Activated CD4-positive, alpha-beta T cell treated with anti-CD3 and anti-CD28 coated beads, Interleukin-10, Interleukin-2, amounts not matched to agents 100 ng/mL and 50 ng/mL, durations not matched to agents 16 hours and 8 hours (primary cell): Measurements from ENCODE around the gene LHFPL3.
"Not testable (repeated sequence)": the region's sequence is repeated elsewhere in the genome, so short reads cannot be mapped to it uniquely, and the experiment has no call there.

ENCODE experiments used
- DNase-seq: peaks from one replicate; pipeline ENCODE4 v3.0.0-alpha.2; 2020

LHFPL3 gene

GRCh38 chr7:104497379-104497967, 169.1 kb downstream of the LHFPL3 start:
- no peak for DNase-seq

GRCh38 chr7:104499975-104500374, 171.6 kb downstream of the LHFPL3 start:
- no peak for DNase-seq

GRCh38 chr7:104509874-104510273, 181.5 kb downstream of the LHFPL3 start:
- no peak for DNase-seq

DNA sequence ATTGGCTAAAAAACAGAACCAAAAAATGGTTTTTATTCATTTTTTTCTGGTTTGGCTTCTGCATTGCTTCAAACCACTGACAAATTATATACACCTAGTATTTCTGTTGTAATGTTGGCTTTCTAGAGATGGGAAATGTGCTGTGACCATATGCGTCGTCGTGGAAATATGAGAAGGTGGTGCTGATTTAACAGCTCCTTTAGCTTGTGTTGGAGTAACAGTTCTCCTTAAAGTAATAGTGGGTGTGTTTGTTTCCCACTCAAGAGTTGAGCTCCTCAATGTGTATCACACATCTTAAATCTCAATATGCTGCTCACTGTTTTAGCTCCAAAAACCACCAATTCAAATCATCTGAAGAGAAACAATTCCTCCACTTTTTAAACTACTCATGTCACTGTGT, 196.4 kb downstream of the LHFPL3 start:
- DNase-seq: no peak

- no peak for DNase-seq
Measured at GRCh38 chr7:104528142-104528541, 199.7 kb downstream of the LHFPL3 start.

- DNase-seq: no peak
Measured at GRCh38 chr7:104529567-104529966, 201.2 kb downstream of the LHFPL3 start.

- DNase-seq: no peak
Measured at GRCh38 chr7:104530251-104530650, 201.8 kb downstream of the LHFPL3 start.

DNA sequence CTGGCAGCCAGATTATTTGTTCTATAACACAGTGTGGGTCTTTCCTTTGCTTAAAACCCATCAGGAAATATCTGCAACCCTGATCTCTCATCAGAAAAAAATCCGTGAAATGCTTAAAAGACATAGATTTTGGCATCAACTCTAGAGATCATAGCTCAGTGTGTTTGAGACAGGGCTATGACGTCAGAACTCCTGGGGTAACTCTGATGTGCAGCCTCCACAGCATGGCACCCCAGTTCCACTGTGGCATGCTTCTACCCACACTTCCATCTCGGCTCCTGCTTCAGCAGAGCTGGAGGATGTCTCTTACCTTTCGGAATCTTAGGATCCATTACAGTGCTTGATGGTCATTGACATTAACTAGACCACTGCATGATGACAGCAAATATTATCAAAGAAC, 205.7 kb downstream of the LHFPL3 start:
- no peak for DNase-seq

DNA sequence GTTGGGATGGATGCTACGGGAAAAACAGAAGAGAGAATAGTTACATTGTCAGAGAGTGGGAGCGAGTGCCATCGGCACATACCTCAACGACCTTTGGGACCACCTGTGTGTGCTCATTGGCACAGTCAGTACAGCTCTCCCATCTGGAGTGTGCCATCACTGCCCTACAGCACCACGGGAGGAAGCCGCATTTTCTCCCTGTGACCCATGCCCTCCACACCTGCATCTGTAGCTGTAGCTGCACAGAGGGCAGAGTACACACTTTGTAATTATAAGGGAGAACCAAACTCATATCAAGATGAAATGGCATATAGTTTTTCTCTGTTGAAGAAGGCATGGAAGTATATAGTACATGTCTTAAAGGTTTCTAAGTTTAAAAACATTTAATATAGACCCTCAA, 207.4 kb downstream of the LHFPL3 start:
- no peak for DNase-seq

- DNase-seq: no peak
Measured at GRCh38 chr7:104536956-104537355, 208.6 kb downstream of the LHFPL3 start.

GRCh38 chr7:104538152-104538551, 209.7 kb downstream of the LHFPL3 start:
- DNase-seq: no peak

- DNase-seq: no peak
Measured at GRCh38 chr7:104541897-104542296, 213.5 kb downstream of the LHFPL3 start.

GRCh38 chr7:104548861-104549260, 220.5 kb downstream of the LHFPL3 start:
- no peak for DNase-seq

GRCh38 chr7:104550362-104550761, 222.0 kb downstream of the LHFPL3 start:
- no peak for DNase-seq

- no peak for DNase-seq
Measured at GRCh38 chr7:104551226-104551625, 222.8 kb downstream of the LHFPL3 start.

GRCh38 chr7:104552102-104552501, 223.7 kb downstream of the LHFPL3 start:
- DNase-seq: peak; percentile 9

GRCh38 chr7:104553074-104553473, 224.7 kb downstream of the LHFPL3 start:
- DNase-seq: no peak

DNA sequence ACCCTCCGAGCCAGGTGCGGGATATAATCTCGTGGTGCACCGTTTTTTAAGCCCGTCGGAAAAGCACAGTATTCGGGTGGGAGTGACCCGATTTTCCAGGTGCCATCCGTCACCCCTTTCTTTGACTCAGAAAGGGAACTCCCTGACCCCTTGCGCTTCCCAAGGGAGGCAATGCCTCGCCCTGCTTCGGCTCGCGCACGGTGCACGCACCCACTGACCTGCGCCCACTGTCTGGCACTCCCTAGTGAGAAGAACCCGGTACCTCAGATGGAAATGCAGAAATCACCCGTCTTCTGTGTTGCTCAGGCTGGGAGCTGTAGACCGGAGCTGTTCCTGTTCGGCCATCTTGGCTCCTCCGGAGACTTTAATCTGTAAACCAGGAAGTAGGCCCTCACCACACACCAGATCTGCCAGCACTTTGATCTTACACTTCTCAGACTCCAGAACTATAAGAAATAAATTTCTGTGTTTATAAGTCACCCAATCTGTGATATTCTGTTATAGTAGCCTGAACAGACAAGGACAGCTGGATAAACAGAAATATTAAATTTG, 235.0 kb downstream of the LHFPL3 start:
- DNase-seq: not testable (repeated sequence)

- no peak for DNase-seq
Measured at GRCh38 chr7:104569751-104570150, 241.3 kb downstream of the LHFPL3 start.

DNA sequence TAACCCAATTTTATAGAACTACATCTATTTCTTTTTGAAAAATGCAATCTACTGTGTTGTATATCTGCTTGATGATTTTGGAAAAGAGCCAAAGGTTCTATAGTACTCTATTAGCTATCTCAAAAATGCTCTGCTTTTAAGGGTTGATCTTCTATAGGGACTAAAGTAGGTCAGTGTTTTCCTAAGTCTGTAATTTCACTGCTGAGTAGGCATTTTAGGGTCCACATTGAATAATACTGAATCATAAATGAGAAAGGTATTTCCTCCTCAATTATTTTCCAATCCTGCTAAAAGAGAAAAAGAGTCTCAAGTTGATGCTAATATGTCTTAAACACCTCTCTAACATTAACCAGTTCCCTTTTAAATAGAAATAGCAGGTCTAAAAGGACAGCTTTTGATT, 244.2 kb downstream of the LHFPL3 start:
- no peak for DNase-seq

DNA sequence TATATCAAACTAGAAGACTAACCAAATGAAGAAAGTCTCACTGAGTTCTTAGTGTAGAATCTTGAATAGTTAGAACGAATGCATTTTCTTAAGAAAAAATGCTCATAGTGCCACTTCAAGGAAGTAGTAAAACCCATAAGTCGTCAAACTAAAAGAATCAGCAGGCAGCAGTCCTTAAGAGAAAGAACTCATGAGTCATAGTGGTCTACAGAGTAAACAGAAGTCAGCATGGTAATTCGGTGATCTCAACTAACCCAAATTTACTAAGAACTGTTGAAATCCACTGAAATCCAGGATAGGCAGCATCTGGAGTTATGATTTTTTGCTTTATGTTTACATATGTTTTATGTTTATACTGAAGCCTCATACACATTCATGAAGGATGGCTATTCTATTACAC, 256.2 kb downstream of the LHFPL3 start:
- no peak for DNase-seq

DNA sequence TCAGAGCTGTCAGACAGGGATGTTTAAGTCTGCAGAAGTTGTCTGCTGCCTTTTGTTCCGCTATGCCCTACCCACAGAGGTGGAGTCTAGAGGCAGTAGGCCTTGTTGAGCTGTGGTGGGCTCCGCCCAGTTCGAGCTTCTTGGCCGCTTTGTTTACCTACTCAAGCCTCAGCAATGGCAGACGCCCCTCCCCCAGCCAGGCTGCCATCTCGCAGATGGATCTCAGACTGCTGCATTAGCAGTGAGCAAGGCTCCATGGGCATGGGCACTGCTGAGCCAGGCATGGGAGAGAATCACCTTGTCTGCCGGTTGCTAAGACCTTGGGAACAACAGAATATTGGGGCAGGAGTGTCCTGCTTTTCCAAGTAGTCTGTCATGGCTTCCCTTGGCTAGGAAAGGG, 267.2 kb downstream of the LHFPL3 start:
- DNase-seq: not testable (repeated sequence)

- no peak for DNase-seq
Measured at GRCh38 chr7:104603957-104604356, 275.6 kb downstream of the LHFPL3 start.

DNA sequence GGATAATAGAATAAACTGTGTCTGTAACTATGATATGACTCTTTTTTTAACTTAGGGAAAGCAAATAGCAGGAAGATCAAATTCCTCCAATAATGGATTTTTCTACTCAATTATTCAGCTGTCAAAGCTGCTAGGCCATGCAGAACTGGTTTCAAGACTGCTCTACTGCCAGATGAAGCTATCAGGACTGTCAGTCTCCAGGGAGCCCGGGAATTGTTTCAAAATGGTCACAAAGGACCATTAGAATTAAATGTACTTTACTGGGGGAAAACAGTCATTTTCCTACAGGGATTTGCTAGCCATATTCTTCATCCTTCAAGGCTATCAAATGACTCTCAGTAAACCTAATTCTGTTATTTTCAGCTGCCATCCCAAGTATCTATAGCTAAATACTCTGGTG, 276.3 kb downstream of the LHFPL3 start:
- DNase-seq: no peak

GRCh38 chr7:104621321-104621720, 292.9 kb downstream of the LHFPL3 start:
- peak; percentile 37 for DNase-seq
